PC-9 (cell line): ENCODE data around the gene RAB11FIP2. TPM values are rescaled to one million over a fixed set of nuclear protein-coding genes. Genes with fewer than 3 reads are reported as not detected.

Experiments used
- BruUV-seq: library from RNA; stranded (reverse); fragments of 400-500 nt; replicated peaks from 2 replicates; lab custom pipeline; 2021; lab: Mats Ljungman, UMichigan
- CTCF ChIA-PET: fragments of 300-600 bp; sonication (Branson Sonifier 250); formaldehyde crosslinking; loops from one replicate; lab custom pipeline; 2022; ENCODE audit warnings: antibody characterized with exemption; lab: Charles Lee
- POLR2A ChIA-PET: fragments of 300-600 bp; sonication (Branson Sonifier 250); formaldehyde crosslinking; loops from one replicate; lab custom pipeline; 2022; ENCODE audit warnings: antibody characterized with exemption; ENCODE audit not compliant: unreplicated experiment; lab: Charles Lee
- DNase-seq, 2 experiments: peaks; one replicate each; pipeline versions ENCODE4 v3.0.0 to v3.0.0-alpha.2; 2015 to 2022; ENCODE audit warnings: mixed read lengths in 1 of 2
- H2AFZ ChIP-seq: fragments of 200-600 bp; sonication (generic); 2 replicates; pipeline ENCODE4 v1.8.1; 2017; ENCODE audit warnings: antibody characterized with exemption
- H3F3A ChIP-seq: fragments of 200-600 bp; sonication (generic); 2 replicates; pipeline ENCODE4 v1.8.1; 2017; ENCODE audit warnings: antibody characterized with exemption, mild to moderate bottlenecking, low read depth; ENCODE audit not compliant: insufficient read depth
- H3K27ac ChIP-seq: fragments of 200-600 bp; sonication (generic); 2 replicates; pipeline ENCODE4 v1.6.1; 2016; ENCODE audit warnings: mixed run types
- H3K27me3 ChIP-seq: fragments of 200-600 bp; sonication (generic); 2 replicates; pipeline ENCODE4 v1.6.1; 2016; ENCODE audit warnings: low read depth, mixed run types; ENCODE audit not compliant: insufficient read depth
- H3K36me3 ChIP-seq: fragments of 200-600 bp; sonication (generic); 2 replicates; pipeline ENCODE4 v1.6.1; 2016; ENCODE audit warnings: low read depth, mixed run types
- H3K4me1 ChIP-seq: fragments of 200-600 bp; sonication (generic); replicated peaks from 2 replicates; pipeline ENCODE4 v1.6.1; 2016; ENCODE audit warnings: mixed run types; ENCODE audit not compliant: insufficient read depth
- H3K4me2 ChIP-seq: fragments of 200-600 bp; sonication (generic); 2 replicates; pipeline ENCODE4 v1.6.1; 2017; ENCODE audit warnings: mixed run types
- H3K4me3 ChIP-seq: fragments of 200-600 bp; sonication (generic); 2 replicates; pipeline ENCODE4 v1.6.1; 2016; ENCODE audit warnings: mixed run types
- H3K79me2 ChIP-seq: fragments of 200-600 bp; sonication (generic); 2 replicates; pipeline ENCODE4 v1.6.1; 2017; ENCODE audit warnings: low read depth, mixed run types
- H3K9me2 ChIP-seq: fragments of 200-600 bp; sonication (generic); 2 replicates; pipeline ENCODE4 v1.8.1; 2017; ENCODE audit warnings: mild to moderate bottlenecking; ENCODE audit not compliant: insufficient read depth
- H3K9me3 ChIP-seq: fragments of 200-600 bp; sonication (generic); 2 replicates; pipeline ENCODE4 v1.8.1; 2016; ENCODE audit warnings: low read depth; ENCODE audit not compliant: insufficient read depth
- H4K20me1 ChIP-seq: fragments of 200-600 bp; sonication (generic); 2 replicates; pipeline ENCODE4 v1.8.1; 2017; ENCODE audit not compliant: insufficient read depth
- CTCF ChIP-seq: fragments of 200-600 bp; sonication (generic); conservative IDR thresholded peaks from 2 replicates; pipeline ENCODE4 v1.6.1; 2017; ENCODE audit warnings: mixed run types, antibody characterized with exemption, mild to moderate bottlenecking, moderate library complexity
- EZH2 ChIP-seq: fragments of 200-600 bp; sonication (generic); IDR thresholded peaks from 2 replicates; pipeline ENCODE4 v1.8.0; 2017; ENCODE audit warnings: antibody characterized with exemption, low read depth
- intact Hi-C: fragments of 100-400 bp; cut with micrococcal nuclease; formaldehyde crosslinking; loops from one replicate; pipeline ENCODE4 v1.10.0; 2022; ENCODE audit not compliant: unreplicated experiment
- total RNA-seq: library from RNA; stranded (reverse); gene quantifications from 2 replicates; pipeline ENCODE4 v1.2.3, GENCODE V29; 2021

Gene RAB11FIP2
- total RNA-seq, 1 experiment from 2014 or later = 6.0 TPM

DNA sequence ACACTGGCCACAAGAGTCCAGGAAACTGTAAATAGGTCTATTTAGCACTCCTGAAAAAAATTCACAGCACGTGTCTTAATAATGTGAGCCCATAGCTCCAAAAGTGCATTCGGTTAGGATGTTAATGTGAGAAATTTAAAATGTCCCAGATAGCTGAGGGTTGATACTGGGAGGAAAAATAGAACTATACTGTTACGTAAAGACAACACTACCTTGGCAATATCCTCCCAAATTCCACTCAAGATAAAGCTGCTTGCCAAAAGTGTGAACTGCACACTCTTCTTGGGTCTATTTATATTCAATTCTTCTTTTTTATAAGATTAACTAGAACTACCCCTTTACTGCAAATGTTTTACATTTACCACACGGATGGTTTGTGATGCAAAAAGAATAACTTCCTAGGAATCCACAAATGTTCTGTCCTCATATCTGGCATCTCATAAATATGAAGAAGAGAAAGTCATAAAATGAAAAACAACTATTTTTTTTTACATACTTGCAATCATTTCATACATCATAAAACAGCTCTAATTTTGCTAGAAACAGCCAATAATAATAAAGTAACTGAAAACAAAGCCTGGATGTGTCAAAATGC, 10.4 kb downstream of the RAB11FIP2 start:
- intact Hi-C loops = no loop called here
- TF ChIP-seq EZH2 = no peak
- Histone ChIP-seq H3K9me2 (no peaks in the 10 kb centered on the region), H3K27ac (no peak overlapping the region), H3K79me2 (no peaks in the 10 kb centered on the region), H2AFZ (no peak overlapping the region), H3K4me2 (no peak overlapping the region), H3K27me3 (no peaks in the 10 kb centered on the region), H3K4me3 (no peak overlapping the region), H3K9me3 (no peaks in the 10 kb centered on the region), H3K36me3 (no peaks in the 10 kb centered on the region), H3K4me1 (no peaks in the 10 kb centered on the region), H4K20me1 (no peaks in the 10 kb centered on the region), H3F3A (no peaks in the 10 kb centered on the region)
- POLR2A ChIA-PET = no interaction called here
- no peak for DNase-seq
- no TSS peak for BruUV-seq
- CTCF ChIA-PET = no interaction called here

GRCh38 chr10:118035354-118036005, 11.3 kb downstream of the RAB11FIP2 start:
- Histone ChIP-seq H3K4me3 (no peak overlapping the region), H3K9me2 (no peaks in the 10 kb centered on the region), H3F3A (no peaks in the 10 kb centered on the region), H2AFZ (no peak overlapping the region), H3K27me3 (no peaks in the 10 kb centered on the region), H3K4me1 (no peaks in the 10 kb centered on the region), H4K20me1 (no peaks in the 10 kb centered on the region), H3K79me2 (no peaks in the 10 kb centered on the region), H3K4me2 (no peak overlapping the region), H3K27ac (no peak overlapping the region), H3K36me3 (no peaks in the 10 kb centered on the region), H3K9me3 (no peaks in the 10 kb centered on the region)
- ChIA-PET POLR2A (interaction anchor here (0.6 kb wide), 1 partner anchor 1151 kb away, joined by 4 read pairs; no protein-coding TSS in a partner anchor), CTCF (no interaction called here)
- TF ChIP-seq EZH2 = no peak
- TF ChIP-seq CTCF = no peak
- BruUV-seq = no TSS peak
- DNase-seq = no peak
- intact Hi-C loops = no loop called here

DNA sequence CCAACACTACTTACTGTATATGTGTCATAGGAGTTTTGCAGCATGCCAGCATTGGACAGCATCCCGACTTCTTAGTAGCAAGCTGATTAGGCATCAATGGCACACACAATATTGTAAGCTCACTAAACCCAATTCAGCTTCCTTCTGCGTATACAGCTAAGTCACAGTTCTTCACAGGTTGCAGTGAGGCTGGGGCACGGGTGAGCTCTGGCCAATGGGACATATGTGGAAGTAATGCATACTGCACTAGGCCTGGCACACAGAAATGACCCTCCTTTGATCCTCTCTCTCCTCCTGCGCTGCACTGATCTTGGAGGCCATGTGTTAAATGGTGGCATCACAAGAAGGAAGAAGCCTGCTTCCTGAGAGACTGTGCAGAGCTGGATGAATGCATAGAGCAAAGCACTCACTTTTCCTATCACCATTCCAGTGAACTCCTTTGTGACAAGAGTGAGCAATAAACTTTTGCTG, 11.9 kb downstream of the RAB11FIP2 start:
- Histone ChIP-seq H4K20me1 (no peaks in the 10 kb centered on the region), H3K36me3 (no peaks in the 10 kb centered on the region), H3K4me2 (no peak overlapping the region), H3K9me2 (no peaks in the 10 kb centered on the region), H3K27ac (no peak overlapping the region), H3K79me2 (no peaks in the 10 kb centered on the region), H3K4me3 (no peak overlapping the region), H2AFZ (no peak overlapping the region), H3F3A (no peaks in the 10 kb centered on the region), H3K9me3 (no peaks in the 10 kb centered on the region), H3K4me1 (no peaks in the 10 kb centered on the region), H3K27me3 (no peaks in the 10 kb centered on the region)
- ChIA-PET POLR2A (interaction anchor here (0.6 kb wide), 1 partner anchor 1151 kb away, joined by 4 read pairs; no protein-coding TSS in a partner anchor), CTCF (no interaction called here)
- intact Hi-C loops = no loop called here
- DNase-seq = no peak
- BruUV-seq = no TSS peak
- TF ChIP-seq CTCF (no peak), EZH2 (no peak)
